K562 (cell line): ENCODE results near the gene TRIM2.

Experiments used
- CREB1 ChIP-seq, 2 experiments: sonication (generic) in 1 of 2; formaldehyde crosslinking in 1 of 2; IDR thresholded peaks; 2 replicates each; pipeline versions ENCODE4 v1.6.1 to v1.8.0; 2012 to 2022; ENCODE audit warnings: inconsistent platforms in 1 of 2, mild to moderate bottlenecking in 1 of 2, missing genetic modification reagents in 1 of 2, moderate library complexity in 1 of 2
- DLX4 ChIP-seq: fragments of 250-450 bp; sonication (Bioruptor Pico); IDR thresholded peaks from 2 replicates; pipeline ENCODE4 v1.6.1; 2021; ENCODE audit warnings: mild to moderate bottlenecking
- JUN ChIP-seq, 2 experiments: sonication (generic) in 1 of 2; formaldehyde crosslinking in 1 of 2; IDR thresholded peaks; 2 replicates each; pipeline versions ENCODE4 v1.6.1 to v1.8.0; 2012 to 2022; ENCODE audit warnings: borderline replicate concordance in 2 of 2, mild to moderate bottlenecking in 2 of 2, improper control_type of control experiment in 1 of 2, low read depth in 1 of 2, low read length in 1 of 2, missing genetic modification reagents in 1 of 2
- MCM7 ChIP-seq, 2 experiments: fragments of 450-650 bp; IDR thresholded peaks; 2 replicates each; pipeline ENCODE4 v1.6.1; 2016 to 2018
- MYC ChIP-seq, 2 experiments: fragments of 250-450 bp in 1 of 2; sonication (Bioruptor Pico) in 1 of 2; IDR thresholded peaks; 2 replicates each; pipeline versions ENCODE4 v1.5.1 to v1.6.1; 2012 to 2021; ENCODE audit warnings: low read depth in 2 of 2, borderline replicate concordance in 1 of 2, improper control_type of control experiment in 1 of 2, low read length in 1 of 2, mild to moderate bottlenecking in 1 of 2, moderate library complexity in 1 of 2
- NCOA2 ChIP-seq, 2 experiments: fragments of 450-650 bp; IDR thresholded peaks; 2 replicates each; pipeline ENCODE4 v1.6.1; 2018; ENCODE audit warnings: mild to moderate bottlenecking in 2 of 2, moderate library complexity in 1 of 2; ENCODE audit not compliant: partially characterized antibody in 2 of 2
- TCF7L2 ChIP-seq: fragments of 150-350 bp; IDR thresholded peaks from 2 replicates; pipeline ENCODE4 v1.6.1; 2016; ENCODE audit warnings: low read depth, mild to moderate bottlenecking, low read length, moderate library complexity
- ZBED1 ChIP-seq: IDR thresholded peaks from 2 replicates; pipeline ENCODE4 v1.6.1; 2014
- ZBTB1 ChIP-seq: sonication (generic); formaldehyde crosslinking; IDR thresholded peaks from 2 replicates; pipeline ENCODE4 v1.8.1; 2023; ENCODE audit warnings: missing genetic modification reagents, low read depth, mild to moderate bottlenecking, borderline replicate concordance
- ZBTB17 ChIP-seq: fragments of 450-650 bp; formaldehyde crosslinking; IDR thresholded peaks from 2 replicates; pipeline ENCODE4 v1.4.0; 2020; ENCODE audit warnings: mild to moderate bottlenecking
- ZNF445 ChIP-seq: fragments of 250-450 bp; sonication (Bioruptor Pico); IDR thresholded peaks from 2 replicates; pipeline ENCODE4 v1.4.0; 2020; ENCODE audit warnings: low read depth, mild to moderate bottlenecking, moderate library complexity
- TF ChIP-seq, protein P1 (sequence below): sonication (generic); formaldehyde crosslinking; IDR thresholded peaks from 2 replicates; pipeline ENCODE4 v1.8.0; 2022; ENCODE audit warnings: missing genetic modification reagents, mild to moderate bottlenecking, borderline replicate concordance

GRCh38 chr4:153204247-153204671, at the start of gene TRIM2:
- TF ChIP-seq NCOA2 (IDR thresholded peaks at IDR 0.05; ENCODE audit: partially characterized antibody in 2 of 2): no peak
- no peak for TF ChIP-seq MYC (IDR thresholded peaks at IDR 0.05; ENCODE audit: low read depth, low read length)
- TF ChIP-seq MYC (CRISPR knock-in tag; IDR thresholded peaks at IDR 0.05; ENCODE audit: borderline replicate concordance, low read depth): no peak
- no peak for TF ChIP-seq CREB1 (IDR thresholded peaks at IDR 0.05)
- no peak for TF ChIP-seq CREB1 (CRISPR knock-in tag; IDR thresholded peaks at IDR 0.05)
- no peak for TF ChIP-seq ZBTB1 (CRISPR knock-in tag)
- TF ChIP-seq DLX4: no peak
- no peak for TF ChIP-seq ZBED1
- TF ChIP-seq, protein P1, sequence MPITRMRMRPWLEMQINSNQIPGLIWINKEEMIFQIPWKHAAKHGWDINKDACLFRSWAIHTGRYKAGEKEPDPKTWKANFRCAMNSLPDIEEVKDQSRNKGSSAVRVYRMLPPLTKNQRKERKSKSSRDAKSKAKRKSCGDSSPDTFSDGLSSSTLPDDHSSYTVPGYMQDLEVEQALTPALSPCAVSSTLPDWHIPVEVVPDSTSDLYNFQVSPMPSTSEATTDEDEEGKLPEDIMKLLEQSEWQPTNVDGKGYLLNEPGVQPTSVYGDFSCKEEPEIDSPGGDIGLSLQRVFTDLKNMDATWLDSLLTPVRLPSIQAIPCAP (CRISPR knock-in tag): no peak
- TF ChIP-seq ZNF445 (CRISPR knock-in tag): no peak
- no peak for TF ChIP-seq MCM7 (IDR thresholded peaks at IDR 0.05)
- no peak for TF ChIP-seq ZBTB17
- no peak for TF ChIP-seq JUN (IDR thresholded peaks at IDR 0.05; ENCODE audit: borderline replicate concordance, low read depth, low read length)
- TF ChIP-seq JUN (CRISPR knock-in tag; IDR thresholded peaks at IDR 0.05; ENCODE audit: borderline replicate concordance): no peak
- no peak for TF ChIP-seq TCF7L2
